Measurements from ENCODE around the gene VAMP2. TPM values are rescaled to one million over a fixed set of nuclear protein-coding genes. Genes with fewer than 3 reads are reported as not detected.

Gene VAMP2
- total and polyA plus RNA-seq, 9 of the 15 experiments (the other 6 are each of a cell fraction or from before 2014, with no cell fraction given): 2.3 to 31.8 (median 6.0) TPM

GRCh38 chr17:8141741-8142140 is 21.0 kb downstream of the VAMP2 start:
- CTCF ChIA-PET (ENCODE audit: low intra/inter-chr PET ratio): no interaction called here
- no peak overlapping the region for H3K4me2 ChIP-seq (ENCODE audit: insufficient read depth, low read length)
- H3K79me2 ChIP-seq (ENCODE audit: control insufficient read depth, insufficient read depth, low read length): no peaks in the 10 kb centered on the region
- no peak for ATAC-seq
- H3K27me3 ChIP-seq (ENCODE audit: control insufficient read depth in 2 of 2, insufficient read depth in 2 of 2, low read length in 2 of 2): no peaks in the 10 kb centered on the region
- POLR2A ChIA-PET: interaction anchor here (0.6 to 3.3 kb wide), 3 partner anchors 9 to 685 kb away, joined by 5 to 19 read pairs (median 14); no protein-coding TSS in a partner anchor
- H2AFZ ChIP-seq (ENCODE audit: low read depth, low read length): no peak overlapping the region
- peaks cover 53% of the 10 kb centered on the region; the same call in 2 of the 3 replicates for H3K36me3 ChIP-seq (ENCODE audit: control insufficient read depth, insufficient read depth, low read length)
- H3K9me1 ChIP-seq (ENCODE audit: control insufficient read depth, insufficient read depth, low read length): no peaks in the 10 kb centered on the region
- H3K27ac ChIP-seq (ENCODE audit: extremely low read depth, low read depth, low read length): no peak overlapping the region
- H3K4me3 ChIP-seq: no peak overlapping the region
- no TSS peak for BruUV-seq (replicated peaks)
- TF ChIP-seq RBM14 (IDR thresholded peaks at IDR 0.05; ENCODE audit: borderline replicate concordance, insufficient read depth, low read depth, low read length) (no peak), ZNF75A (CRISPR knock-in tag; IDR thresholded peaks at IDR 0.05) (no peak), ZBTB2 (IDR thresholded peaks at IDR 0.05) (no peak), CBX3 (IDR thresholded peaks at IDR 0.05; ENCODE audit: borderline replicate concordance in 1 of 2, low read length in 2 of 2) (no peak), CHD2 (IDR thresholded peaks at IDR 0.05; ENCODE audit: low read depth, low read length) (no peak), ZEB2 (IDR thresholded peaks at IDR 0.05) (no peak), GTF2F1 (IDR thresholded peaks at IDR 0.05; ENCODE audit: low read depth, low read length) (no peak)
- H3K9ac ChIP-seq (ENCODE audit: insufficient read depth in 1 of 2, low read depth in 2 of 2, low read length in 2 of 2): no peak overlapping the region
- 0 out of 2 replicates have a peak, but pooled peaks cover 2% of the 10 kb centered on the region for H4K20me1 ChIP-seq (replicated peaks; ENCODE audit: control insufficient read depth, insufficient read depth, low read length)
- no peak for DNase-seq (ENCODE audit: extremely low read depth in 1 of 4, low spot score in 3 of 4)
- in situ Hi-C loops (cut with MboI) (no loop called here), intact Hi-C loops (cut with micrococcal nuclease) (no loop called here)
- FAIRE-seq: no peak
- WGBS (ENCODE audit: insufficient coverage, low coverage, missing lambda C conversion rate): 92% methylated on average over 5 of the region's 11 CpGs
- no peaks in the 10 kb centered on the region for H3K9me3 ChIP-seq (replicated peaks; ENCODE audit: control insufficient read depth, insufficient read depth, low read depth, low read length)
- H3K4me1 ChIP-seq (replicated peaks in 1 of 2; ENCODE audit: control insufficient read depth in 2 of 2, insufficient read depth in 2 of 2, low read length in 2 of 2): peaks cover 6 to 28% of the 10 kb centered on the region in 2 experiments; a peak in 4 of 5 replicates
